ENCODE measurements around the gene AKR1B1.

Gene AKR1B1

GRCh38 chr7:134414109-134414508 is 44.8 kb downstream of the AKR1B1 start:
- no peaks in the 10 kb centered on the region for H3K9me3 ChIP-seq
- H3K4me1 ChIP-seq, result no peaks in the 10 kb centered on the region
- no peaks in the 10 kb centered on the region for H3K36me3 ChIP-seq (replicated peaks)
- no peak overlapping the region for H3K4me3 ChIP-seq
- in situ Hi-C loops (cut with MboI; ENCODE audit: low sequenced_read_pairs), result no loop called here
- no peak for DNase-seq (ENCODE audit: low spot score in 2 of 2)
- H3K27me3 ChIP-seq (ENCODE audit: low read depth), result no peaks in the 10 kb centered on the region

GRCh38 chr7:134407311-134407710 is 51.6 kb downstream of the AKR1B1 start:
- no peaks in the 10 kb centered on the region for H3K27me3 ChIP-seq (ENCODE audit: low read depth)
- peaks cover 14% of the 10 kb centered on the region for H3K4me1 ChIP-seq
- no peaks in the 10 kb centered on the region for H3K36me3 ChIP-seq (replicated peaks)
- no peak overlapping the region for H3K4me3 ChIP-seq
- DNase-seq (ENCODE audit: low spot score in 2 of 2), result no peak
- no peaks in the 10 kb centered on the region for H3K9me3 ChIP-seq
- in situ Hi-C loops (cut with MboI; ENCODE audit: low sequenced_read_pairs), result no loop called here

- no peaks in the 10 kb centered on the region for H3K36me3 ChIP-seq (replicated peaks)
- H3K9me3 ChIP-seq, result no peaks in the 10 kb centered on the region
- no peaks in the 10 kb centered on the region for H3K27me3 ChIP-seq (ENCODE audit: low read depth)
- peak; percentile 75 to 95 for DNase-seq (ENCODE audit: low spot score in 2 of 2)
- no peak overlapping the region for H3K4me3 ChIP-seq
- H3K4me1 ChIP-seq, result peaks cover 14% of the 10 kb centered on the region
- in situ Hi-C loops (cut with MboI; ENCODE audit: low sequenced_read_pairs), result no loop called here
Observed at GRCh38 chr7:134406431-134406830, 52.5 kb downstream of the AKR1B1 start.

GRCh38 chr7:134405299-134405698 is 53.6 kb downstream of the AKR1B1 start:
- no peaks in the 10 kb centered on the region for H3K36me3 ChIP-seq (replicated peaks)
- peaks cover 14% of the 10 kb centered on the region for H3K4me1 ChIP-seq
- H3K27me3 ChIP-seq (ENCODE audit: low read depth), result no peaks in the 10 kb centered on the region
- H3K4me3 ChIP-seq, result no peak overlapping the region
- in situ Hi-C loops (cut with MboI; ENCODE audit: low sequenced_read_pairs), result no loop called here
- H3K9me3 ChIP-seq, result no peaks in the 10 kb centered on the region
- DNase-seq (ENCODE audit: low spot score in 2 of 2), result no peak

DNA sequence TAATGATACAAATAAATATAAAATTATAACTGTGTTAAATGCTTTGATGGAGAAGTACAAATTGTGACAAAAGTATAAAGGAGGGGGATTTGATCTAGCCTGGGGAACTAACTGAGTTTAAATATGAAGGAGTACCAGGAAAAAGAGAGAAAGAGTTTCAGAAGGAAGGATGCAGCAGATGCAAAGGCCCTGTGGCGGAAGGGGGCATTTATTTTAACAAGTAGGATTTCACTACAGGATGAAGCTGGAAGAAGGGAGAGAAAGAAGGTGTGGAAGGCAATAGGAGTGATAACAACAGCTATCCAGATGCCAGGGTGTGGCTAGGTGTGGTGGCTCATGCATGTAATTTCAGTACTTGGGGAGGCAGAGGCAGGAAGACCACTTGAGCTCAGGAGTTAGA is 55.8 kb downstream of the AKR1B1 start:
- Histone ChIP-seq H3K9me3 (no peaks in the 10 kb centered on the region), H3K4me3 (no peak overlapping the region), H3K27me3 (ENCODE audit: low read depth) (no peaks in the 10 kb centered on the region), H3K36me3 (replicated peaks) (no peaks in the 10 kb centered on the region), H3K4me1 (peaks cover 14% of the 10 kb centered on the region)
- DNase-seq (ENCODE audit: low spot score in 2 of 2), result no peak
- in situ Hi-C loops (cut with MboI; ENCODE audit: low sequenced_read_pairs), result no loop called here

GRCh38 chr7:134400859-134401258 is 58.0 kb downstream of the AKR1B1 start:
- DNase-seq (ENCODE audit: low spot score in 2 of 2), result no peak
- Histone ChIP-seq H3K27me3 (ENCODE audit: low read depth) (no peaks in the 10 kb centered on the region), H3K9me3 (no peaks in the 10 kb centered on the region), H3K36me3 (replicated peaks) (no peaks in the 10 kb centered on the region), H3K4me1 (peaks cover 2% of the 10 kb centered on the region), H3K4me3 (no peak overlapping the region)
- in situ Hi-C loops (cut with MboI; ENCODE audit: low sequenced_read_pairs), result no loop called here

DNA sequence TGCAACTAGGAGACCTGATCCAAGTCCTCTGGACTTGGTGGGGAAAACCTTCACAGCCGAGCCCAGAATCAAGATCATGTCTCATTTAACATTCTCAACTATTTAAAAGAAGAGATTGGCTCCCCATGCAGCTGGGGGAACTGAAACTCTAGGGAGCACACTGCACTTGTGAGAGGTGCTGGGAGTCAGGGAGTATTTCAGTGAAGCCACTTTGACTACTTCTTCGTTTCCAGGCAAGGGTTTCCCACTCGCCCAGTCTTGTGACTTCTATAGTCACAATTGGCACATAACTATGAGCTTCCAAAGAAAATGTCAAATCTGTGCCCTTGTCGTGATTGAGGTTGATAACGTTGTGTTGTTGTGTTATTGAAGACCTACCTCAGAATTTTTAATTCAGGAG is 62.9 kb downstream of the AKR1B1 start:
- no peaks in the 10 kb centered on the region for H3K36me3 ChIP-seq (replicated peaks)
- no peaks in the 10 kb centered on the region for H3K27me3 ChIP-seq (ENCODE audit: low read depth)
- H3K4me1 ChIP-seq, result no peaks in the 10 kb centered on the region
- no peak for DNase-seq (ENCODE audit: low spot score in 2 of 2)
- no peaks in the 10 kb centered on the region for H3K9me3 ChIP-seq
- in situ Hi-C loops (cut with MboI; ENCODE audit: low sequenced_read_pairs), result no loop called here
- no peak overlapping the region for H3K4me3 ChIP-seq

DNA sequence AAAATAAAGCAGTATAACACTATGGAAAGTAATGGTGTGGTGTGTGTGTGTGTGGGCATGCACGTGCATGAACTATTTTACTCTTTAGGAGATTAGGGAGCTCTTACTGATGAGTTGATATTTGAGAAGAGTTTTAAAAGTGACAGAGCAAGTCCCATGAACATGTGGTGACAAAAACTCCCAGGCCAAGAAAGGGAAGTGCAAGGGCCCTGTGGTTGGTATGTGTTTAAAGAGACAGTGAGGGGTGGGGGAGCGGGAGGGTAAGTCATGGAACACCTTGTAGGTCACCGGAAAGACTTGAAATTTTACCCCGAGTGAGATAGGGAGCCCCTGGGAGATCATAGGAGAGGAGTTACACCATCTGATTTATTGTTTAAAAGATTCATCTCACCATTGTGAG is 63.3 kb downstream of the AKR1B1 start:
- no peaks in the 10 kb centered on the region for H3K4me1 ChIP-seq
- H3K36me3 ChIP-seq (replicated peaks), result no peaks in the 10 kb centered on the region
- no peaks in the 10 kb centered on the region for H3K27me3 ChIP-seq (ENCODE audit: low read depth)
- H3K4me3 ChIP-seq, result no peak overlapping the region
- no peaks in the 10 kb centered on the region for H3K9me3 ChIP-seq
- in situ Hi-C loops (cut with MboI; ENCODE audit: low sequenced_read_pairs), result no loop called here
- DNase-seq (ENCODE audit: low spot score in 2 of 2), result no peak

DNA sequence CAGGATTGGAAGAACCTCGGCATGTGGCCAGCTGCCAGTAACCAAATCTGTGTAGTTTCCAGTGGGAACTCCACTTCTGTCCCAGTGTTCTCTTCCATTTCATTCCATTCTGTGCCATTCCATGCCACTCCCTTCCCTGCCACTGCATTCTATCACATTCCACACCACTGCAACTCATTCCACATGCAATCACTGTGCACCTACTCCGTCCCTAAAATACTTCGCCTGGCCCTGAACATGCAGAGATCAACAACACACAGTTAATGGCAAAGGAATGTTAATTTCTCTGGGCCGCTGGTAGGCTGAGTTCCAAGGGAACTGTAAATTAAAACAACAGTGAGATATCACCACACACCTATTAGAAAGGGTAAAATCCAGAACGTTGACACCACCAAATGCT is 64.8 kb downstream of the AKR1B1 start:
- Histone ChIP-seq H3K9me3 (no peaks in the 10 kb centered on the region), H3K4me3 (no peak overlapping the region), H3K27me3 (ENCODE audit: low read depth) (no peaks in the 10 kb centered on the region), H3K36me3 (replicated peaks) (no peaks in the 10 kb centered on the region), H3K4me1 (no peaks in the 10 kb centered on the region)
- DNase-seq (ENCODE audit: low spot score in 2 of 2), result no peak
- in situ Hi-C loops (cut with MboI; ENCODE audit: low sequenced_read_pairs), result no loop called here

Data from HAP-1 (cell line).